HepG2 (cell line): ENCODE measurements around the gene CLDND2. TPM values are rescaled to one million over a fixed set of nuclear protein-coding genes. Genes with fewer than 3 reads are reported as not detected.

ENCODE experiments used
- FOXO1 ChIP-seq: sonication (generic); formaldehyde crosslinking; IDR thresholded peaks from 2 replicates; pipeline ENCODE4 v1.4.0; 2020; ENCODE audit warnings: missing genetic modification reagents
- GABPB1 ChIP-seq: IDR thresholded peaks from 2 replicates; pipeline ENCODE4 v1.6.1; 2016; ENCODE audit warnings: mild to moderate bottlenecking, missing genetic modification reagents, moderate library complexity, missing compliant biosample characterization
- KDM5A ChIP-seq: fragments of 200-600 bp; sonication (generic); IDR thresholded peaks from 2 replicates; pipeline ENCODE4 v1.7.0; 2018; ENCODE audit warnings: antibody characterized with exemption, mild to moderate bottlenecking, low read length, borderline replicate concordance
- KLF16 ChIP-seq, 2 experiments: sonication (generic) in 1 of 2; formaldehyde crosslinking in 1 of 2; IDR thresholded peaks; 2 replicates each; pipeline versions ENCODE4 v1.6.1 to v1.8.0; 2016 to 2023; ENCODE audit warnings: missing genetic modification reagents in 2 of 2, missing compliant biosample characterization in 1 of 2
- NFRKB ChIP-seq: fragments of 450-650 bp; IDR thresholded peaks from 2 replicates; pipeline ENCODE4 v1.6.1; 2017
- NONO ChIP-seq, 2 experiments: fragments of 450-650 bp in 1 of 2; sonication (generic) in 1 of 2; formaldehyde crosslinking in 1 of 2; IDR thresholded peaks in 1 of 2; conservative IDR thresholded peaks in 1 of 2; 2 replicates each; pipeline versions ENCODE4 v1.6.1 to v1.8.0; 2017 to 2022; ENCODE audit warnings: mild to moderate bottlenecking in 1 of 2, missing genetic modification reagents in 1 of 2, moderate library complexity in 1 of 2
- TAF1 ChIP-seq: sonication (generic); formaldehyde crosslinking; IDR thresholded peaks from 2 replicates; pipeline ENCODE4 v1.4.0; 2020; ENCODE audit warnings: missing genetic modification reagents
- ZBTB25 ChIP-seq: IDR thresholded peaks from 2 replicates; pipeline ENCODE4 v1.6.1; 2018; ENCODE audit warnings: missing genetic modification reagents
- ZFP91 ChIP-seq: sonication (generic); formaldehyde crosslinking; IDR thresholded peaks from 2 replicates; pipeline ENCODE4 v1.9.0; 2022; ENCODE audit warnings: missing genetic modification reagents, mild to moderate bottlenecking, borderline replicate concordance
- ZFY ChIP-seq: sonication (generic); formaldehyde crosslinking; IDR thresholded peaks from 2 replicates; pipeline ENCODE4 v1.4.0; 2020; ENCODE audit warnings: missing genetic modification reagents
- ZHX2 ChIP-seq, 2 experiments: sonication (generic) in 1 of 2; formaldehyde crosslinking in 1 of 2; IDR thresholded peaks; 2 replicates each; pipeline versions ENCODE4 v1.6.1 to v1.9.0; 2014 to 2022; ENCODE audit warnings: antibody characterized with exemption in 1 of 2, borderline replicate concordance in 1 of 2, inconsistent platforms in 1 of 2, low read depth in 1 of 2, missing genetic modification reagents in 1 of 2
- ZNF264 ChIP-seq: sonication (generic); formaldehyde crosslinking; IDR thresholded peaks from 2 replicates; pipeline ENCODE4 v1.4.0; 2020; ENCODE audit warnings: missing genetic modification reagents
- ZNF354B ChIP-seq: sonication (generic); formaldehyde crosslinking; IDR thresholded peaks from 2 replicates; pipeline ENCODE4 v1.8.0; 2022; ENCODE audit warnings: mild to moderate bottlenecking, missing genetic modification reagents
- ZNF780A ChIP-seq: sonication (generic); formaldehyde crosslinking; IDR thresholded peaks from 2 replicates; pipeline ENCODE4 v1.8.0; 2022; ENCODE audit warnings: mild to moderate bottlenecking, missing genetic modification reagents, moderate library complexity
- polyA plus RNA-seq, 8 experiments: library from polyadenylated mRNA; depleted of rRNA in 3 of 8; stranded (reverse) in 7 of 8; unstranded in 1 of 8; fragments of >200 nt; fragmentation: Illumina TruSeq in 4 of 8; extraction: Trizol in 4 of 8; gene quantifications; 2 replicates each; pipeline versions ENCODE4 v1.2.1 to v1.2.3, GENCODE V29; 2011 to 2016; ENCODE audit warnings: low read depth in 4 of 8, missing spikeins in 1 of 8, mixed read lengths in 1 of 8; ENCODE audit not compliant: insufficient read depth in 1 of 8
- total RNA-seq, 5 experiments: library from RNA; depleted of rRNA; stranded (reverse); fragments of >200 nt; fragmentation: Illumina TruSeq; extraction: Trizol; gene quantifications; 2 replicates each; pipeline ENCODE4 v1.2.3, GENCODE V29; 2016; ENCODE audit warnings: low read depth in 1 of 5
- TF ChIP-seq, protein P1 (sequence below): sonication (generic); formaldehyde crosslinking; IDR thresholded peaks from 2 replicates; pipeline ENCODE4 v1.9.0; 2021; ENCODE audit warnings: missing genetic modification reagents, borderline replicate concordance

CLDND2 gene
- total and polyA plus RNA-seq, 2 of the 13 experiments (the other 11 are each of a cell fraction or from before 2014, with no cell fraction given) = 0.84 to 1.8 TPM

GRCh38 chr19:51327066-51328001, 41.5 kb downstream of the CLDND2 start (continued):
- TF ChIP-seq, protein P1, sequence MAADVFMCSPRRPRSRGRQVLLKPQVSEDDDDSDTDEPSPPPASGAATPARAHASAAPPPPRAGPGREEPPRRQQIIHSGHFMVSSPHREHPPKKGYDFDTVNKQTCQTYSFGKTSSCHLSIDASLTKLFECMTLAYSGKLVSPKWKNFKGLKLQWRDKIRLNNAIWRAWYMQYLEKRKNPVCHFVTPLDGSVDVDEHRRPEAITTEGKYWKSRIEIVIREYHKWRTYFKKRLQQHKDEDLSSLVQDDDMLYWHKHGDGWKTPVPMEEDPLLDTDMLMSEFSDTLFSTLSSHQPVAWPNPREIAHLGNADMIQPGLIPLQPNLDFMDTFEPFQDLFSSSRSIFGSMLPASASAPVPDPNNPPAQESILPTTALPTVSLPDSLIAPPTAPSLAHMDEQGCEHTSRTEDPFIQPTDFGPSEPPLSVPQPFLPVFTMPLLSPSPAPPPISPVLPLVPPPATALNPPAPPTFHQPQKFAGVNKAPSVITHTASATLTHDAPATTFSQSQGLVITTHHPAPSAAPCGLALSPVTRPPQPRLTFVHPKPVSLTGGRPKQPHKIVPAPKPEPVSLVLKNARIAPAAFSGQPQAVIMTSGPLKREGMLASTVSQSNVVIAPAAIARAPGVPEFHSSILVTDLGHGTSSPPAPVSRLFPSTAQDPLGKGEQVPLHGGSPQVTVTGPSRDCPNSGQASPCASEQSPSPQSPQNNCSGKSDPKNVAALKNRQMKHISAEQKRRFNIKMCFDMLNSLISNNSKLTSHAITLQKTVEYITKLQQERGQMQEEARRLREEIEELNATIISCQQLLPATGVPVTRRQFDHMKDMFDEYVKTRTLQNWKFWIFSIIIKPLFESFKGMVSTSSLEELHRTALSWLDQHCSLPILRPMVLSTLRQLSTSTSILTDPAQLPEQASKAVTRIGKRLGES (CRISPR knock-in tag) = no peak
- TF ChIP-seq ZBTB25 (CRISPR knock-in tag) = no peak
- no peak for TF ChIP-seq FOXO1 (CRISPR knock-in tag)
- no peak for TF ChIP-seq ZFY (CRISPR knock-in tag)
- no peak for TF ChIP-seq NONO (IDR thresholded peaks at IDR 0.05)
- no peak for TF ChIP-seq NONO (CRISPR knock-in tag; conservative IDR thresholded peaks at IDR 0.05)
- peak in 1 of 2 experiments; percentile 42; a peak in 1 of 4 replicates for TF ChIP-seq KLF16 (CRISPR knock-in tag; IDR thresholded peaks at IDR 0.05)
- TF ChIP-seq TAF1 (CRISPR knock-in tag) = 0 out of 2 replicates have a peak, but pooled peaks have one; percentile 19
- no peak for TF ChIP-seq ZNF264 (CRISPR knock-in tag)
- peak; percentile 32; the same call in 1 of the 2 replicates for TF ChIP-seq ZNF354B
- TF ChIP-seq KDM5A = no peak
- TF ChIP-seq ZHX2 (IDR thresholded peaks at IDR 0.05; ENCODE audit: low read depth) = no peak
- no peak for TF ChIP-seq ZHX2 (CRISPR knock-in tag; IDR thresholded peaks at IDR 0.05; ENCODE audit: borderline replicate concordance)
- TF ChIP-seq NFRKB = no peak
- TF ChIP-seq ZNF780A (CRISPR knock-in tag) = no peak
- TF ChIP-seq ZFP91 (CRISPR knock-in tag) = 0 out of 2 replicates have a peak, but pooled peaks have one; percentile 32
- TF ChIP-seq GABPB1 = peak; percentile 28; the same call in 1 of the 2 replicates
